Activated CD4-positive, alpha-beta T cell treated with anti-CD3 and anti-CD28 coated beads for 36 hours (primary cell): ENCODE data around the gene HPGD. TPM values are rescaled to one million over a fixed set of nuclear protein-coding genes. Genes with fewer than 3 reads are reported as not detected.
A peak's percentile ranks its signal among the peaks of the same experiment; 100 is the strongest.

Experiments
- ATAC-seq: fragments of 200-7000 bp; cut with Tn5 transposase; one replicate; pipeline ENCODE4 v1.10.0; 2021; ENCODE audit warnings: mild to moderate bottlenecking, moderate library complexity
- CTCF ChIA-PET: fragments of 350-600 bp; sonication (Branson Sonifier 250); formaldehyde crosslinking; loops from one replicate; lab custom pipeline; 2021; ENCODE audit warnings: antibody characterized with exemption; lab: Charles Lee
- POLR2A ChIA-PET: fragments of 350-600 bp; sonication (Branson Sonifier 250); formaldehyde crosslinking; loops from one replicate; lab custom pipeline; 2021; ENCODE audit warnings: antibody characterized with exemption, inconsistent platforms; lab: Charles Lee
- DNase-seq: peaks from one replicate; pipeline ENCODE4 v3.0.0-alpha.2; 2020
- H3K27ac Mint-ChIP-seq: one replicate; pipeline ENCODE4 v1.8.0; 2021; ENCODE audit warnings: mixed read lengths
- H3K27me3 Mint-ChIP-seq: one replicate; pipeline ENCODE4 v1.8.0; 2021; ENCODE audit warnings: mixed read lengths
- H3K36me3 Mint-ChIP-seq: one replicate; pipeline ENCODE4 v1.8.0; 2021; ENCODE audit warnings: low read depth, mixed read lengths
- H3K4me1 Mint-ChIP-seq: one replicate; pipeline ENCODE4 v1.8.0; 2021; ENCODE audit warnings: mixed read lengths
- H3K4me3 Mint-ChIP-seq: one replicate; pipeline ENCODE4 v1.8.0; 2021; ENCODE audit warnings: mild to moderate bottlenecking, moderate library complexity, mixed read lengths
- H3K9me3 Mint-ChIP-seq: one replicate; pipeline ENCODE4 v1.8.0; 2021; ENCODE audit warnings: low read depth, mixed read lengths
- intact Hi-C, 2 experiments: fragments of 100-400 bp; cut with DNase I in 1 of 2; cut with micrococcal nuclease in 1 of 2; formaldehyde crosslinking; loops; one replicate each; pipeline versions ENCODE4 v1.14.2 to v1.15.1; 2022 to 2024; cut with DNase I, micrococcal nuclease
- total RNA-seq, 2 experiments: library from RNA; stranded (reverse); gene quantifications; one replicate each; pipeline ENCODE4 v1.2.3, GENCODE V29; 2021

Gene HPGD
- total RNA-seq, 2 experiments from 2014 or later, result 1.6 to 2.5 TPM

DNA sequence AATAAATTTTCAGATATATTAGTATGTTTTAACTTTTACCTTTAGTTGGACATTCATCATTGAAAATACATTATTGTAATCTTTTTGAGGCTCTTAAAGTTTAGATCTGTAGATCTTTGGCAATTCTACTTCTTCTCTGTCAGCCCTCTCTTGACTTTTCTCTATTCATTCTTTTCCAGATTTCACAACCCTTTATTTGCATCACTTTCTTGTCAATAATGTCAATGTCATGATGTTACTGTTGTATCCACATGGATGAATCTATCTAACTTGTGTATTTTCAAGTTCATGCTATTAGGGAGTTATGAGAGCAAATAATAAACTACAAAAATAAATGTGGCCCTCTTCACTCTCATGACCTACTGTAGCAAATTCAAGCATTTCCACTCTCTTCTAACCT is 23.0 kb upstream of the HPGD start:
- Mint-ChIP-seq H3K9me3 (peaks cover 8% of the 10 kb centered on the region), H3K4me3 (no peak overlapping the region), H3K27me3 (no peaks in the 10 kb centered on the region), H3K36me3 (no peaks in the 10 kb centered on the region), H3K27ac (no peak overlapping the region), H3K4me1 (no peaks in the 10 kb centered on the region)
- no peak for DNase-seq
- ATAC-seq, result no peak
- intact Hi-C loops, result no loop called here
- ChIA-PET CTCF (no interaction called here), POLR2A (no interaction called here)

DNA sequence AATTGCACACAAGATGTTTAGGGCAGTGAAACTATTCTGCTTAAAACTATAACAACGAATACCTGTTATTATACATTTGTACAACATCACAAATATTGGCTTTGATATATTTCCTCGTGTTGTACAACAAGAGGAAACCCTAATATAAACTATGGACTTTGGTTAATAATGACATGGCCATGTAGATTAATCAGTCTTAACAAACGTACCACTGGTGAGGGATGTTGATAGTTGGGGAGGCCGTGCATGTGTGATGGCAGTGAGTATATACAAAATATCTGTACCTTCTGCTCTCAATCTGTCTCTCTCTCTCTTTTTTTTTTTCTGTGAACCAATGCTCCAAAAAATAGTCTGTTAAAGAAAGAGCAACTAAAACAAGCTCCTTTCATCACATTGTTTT is 22.2 kb upstream of the HPGD start:
- intact Hi-C loops, result no loop called here
- H3K36me3 Mint-ChIP-seq, result no peaks in the 10 kb centered on the region
- CTCF ChIA-PET, result no interaction called here
- POLR2A ChIA-PET, result no interaction called here
- no peak for ATAC-seq
- no peak for DNase-seq
- H3K27ac Mint-ChIP-seq, result no peak overlapping the region
- H3K9me3 Mint-ChIP-seq, result peaks cover 8% of the 10 kb centered on the region
- H3K4me3 Mint-ChIP-seq, result no peak overlapping the region
- no peaks in the 10 kb centered on the region for H3K4me1 Mint-ChIP-seq
- H3K27me3 Mint-ChIP-seq, result no peaks in the 10 kb centered on the region

- no peaks in the 10 kb centered on the region for H3K27me3 Mint-ChIP-seq
- no peak overlapping the region for H3K27ac Mint-ChIP-seq
- ATAC-seq (no peak), DNase-seq (no peak)
- CTCF ChIA-PET, result interaction anchor here (0.8 kb wide), 1 partner anchor 11 kb away, joined by 3 read pairs; no protein-coding TSS in a partner anchor
- no peaks in the 10 kb centered on the region for H3K4me1 Mint-ChIP-seq
- no peaks in the 10 kb centered on the region for H3K36me3 Mint-ChIP-seq
- H3K4me3 Mint-ChIP-seq, result no peak overlapping the region
- POLR2A ChIA-PET, result no interaction called here
- peaks cover 2% of the 10 kb centered on the region for H3K9me3 Mint-ChIP-seq
- intact Hi-C loops, result no loop called here
These were observed 17.9 kb upstream of the HPGD start for GRCh38 chr4:174540175-174540574.

DNA sequence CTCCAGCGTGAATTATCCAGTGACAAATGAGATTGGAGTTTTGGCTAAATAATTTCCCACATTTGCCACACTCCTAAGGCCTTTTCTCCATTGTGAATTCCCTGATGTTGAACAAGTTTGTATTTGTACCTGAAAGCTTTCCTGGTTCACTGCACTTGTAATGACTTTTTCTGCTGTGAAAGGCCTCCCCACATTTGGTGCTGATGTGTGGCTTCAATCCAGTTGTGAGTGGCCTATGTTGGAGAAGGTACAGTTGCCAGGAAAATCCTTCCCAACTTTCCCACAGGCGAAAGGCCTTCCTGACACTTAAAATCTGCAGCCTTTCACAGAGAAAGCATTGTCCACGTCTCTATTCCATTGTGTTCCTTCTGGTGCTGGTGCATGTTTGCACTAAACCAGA is 17.3 kb upstream of the HPGD start:
- CTCF ChIA-PET, result no interaction called here
- DNase-seq (no peak), ATAC-seq (no peak)
- no peak overlapping the region for H3K4me3 Mint-ChIP-seq
- no peak overlapping the region for H3K27ac Mint-ChIP-seq
- POLR2A ChIA-PET, result no interaction called here
- H3K27me3 Mint-ChIP-seq, result no peaks in the 10 kb centered on the region
- H3K36me3 Mint-ChIP-seq, result no peaks in the 10 kb centered on the region
- intact Hi-C loops, result no loop called here
- H3K9me3 Mint-ChIP-seq, result no peaks in the 10 kb centered on the region
- H3K4me1 Mint-ChIP-seq, result no peaks in the 10 kb centered on the region

DNA sequence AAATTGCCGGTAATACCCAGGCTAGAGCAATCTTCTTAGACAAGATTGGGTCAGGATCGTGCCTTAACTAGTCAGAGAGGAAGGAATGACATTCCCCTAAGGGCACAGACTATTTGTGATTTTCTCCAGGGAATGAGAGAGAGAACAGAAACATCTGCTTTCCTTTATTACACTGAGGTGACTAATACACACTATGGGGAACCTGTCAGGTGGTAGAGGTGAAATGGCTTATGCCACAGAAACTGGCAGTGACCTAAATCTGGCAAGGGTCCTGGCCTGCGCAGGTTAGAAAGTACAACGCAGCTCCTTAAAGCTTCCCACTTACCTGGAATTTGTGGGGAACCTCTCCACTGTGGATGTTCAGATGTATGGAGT is 16.6 kb upstream of the HPGD start:
- no peaks in the 10 kb centered on the region for H3K4me1 Mint-ChIP-seq
- no peak overlapping the region for H3K4me3 Mint-ChIP-seq
- CTCF ChIA-PET, result no interaction called here
- no peaks in the 10 kb centered on the region for H3K9me3 Mint-ChIP-seq
- no peaks in the 10 kb centered on the region for H3K27me3 Mint-ChIP-seq
- ATAC-seq, result no peak
- POLR2A ChIA-PET, result no interaction called here
- H3K27ac Mint-ChIP-seq, result no peak overlapping the region
- intact Hi-C loops, result no loop called here
- DNase-seq, result no peak
- H3K36me3 Mint-ChIP-seq, result no peaks in the 10 kb centered on the region

- Mint-ChIP-seq H3K4me3 (no peak overlapping the region), H3K4me1 (no peaks in the 10 kb centered on the region), H3K36me3 (no peaks in the 10 kb centered on the region), H3K27ac (no peak overlapping the region), H3K9me3 (no peaks in the 10 kb centered on the region), H3K27me3 (no peaks in the 10 kb centered on the region)
- ChIA-PET CTCF (no interaction called here), POLR2A (no interaction called here)
- ATAC-seq (peak; percentile 49), DNase-seq (peak; percentile 8)
- intact Hi-C loops, result no loop called here
These were observed 16.0 kb upstream of the HPGD start for GRCh38 chr4:174538123-174538875.

DNA sequence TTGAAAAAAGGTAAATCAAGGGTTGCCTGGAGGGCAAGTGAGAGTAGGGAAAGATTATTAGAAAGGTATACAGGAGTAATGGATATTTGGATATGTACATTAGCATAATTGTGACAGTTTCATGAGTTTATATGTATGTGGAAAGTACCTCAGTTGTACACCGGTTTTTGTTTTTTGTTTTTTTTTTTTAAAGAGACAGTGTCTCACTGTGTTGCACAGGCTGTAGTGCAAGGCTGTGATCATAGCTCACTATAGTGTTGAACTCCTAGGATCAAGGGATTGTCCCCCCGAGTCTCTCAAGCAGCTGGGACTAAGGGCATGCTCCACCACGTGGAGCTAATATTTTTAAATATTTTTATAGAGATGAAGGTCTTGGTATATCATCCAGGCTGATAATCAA is 15.3 kb upstream of the HPGD start:
- Mint-ChIP-seq H3K9me3 (no peaks in the 10 kb centered on the region), H3K4me3 (no peak overlapping the region), H3K36me3 (no peaks in the 10 kb centered on the region), H3K27me3 (no peaks in the 10 kb centered on the region), H3K27ac (no peak overlapping the region), H3K4me1 (no peaks in the 10 kb centered on the region)
- intact Hi-C loops, result no loop called here
- DNase-seq (no peak), ATAC-seq (no peak)
- CTCF ChIA-PET, result no interaction called here
- POLR2A ChIA-PET, result no interaction called here

- POLR2A ChIA-PET, result no interaction called here
- Mint-ChIP-seq H3K27me3 (peaks cover 4% of the 10 kb centered on the region), H3K36me3 (no peaks in the 10 kb centered on the region), H3K4me1 (no peaks in the 10 kb centered on the region), H3K27ac (no peak overlapping the region), H3K4me3 (no peak overlapping the region), H3K9me3 (no peaks in the 10 kb centered on the region)
- CTCF ChIA-PET, result no interaction called here
- intact Hi-C loops, result no loop called here
- DNase-seq (no peak), ATAC-seq (no peak)
These were observed 12.2 kb upstream of the HPGD start for GRCh38 chr4:174534461-174534860.

- intact Hi-C loops, result no loop called here
- no peaks in the 10 kb centered on the region for H3K4me1 Mint-ChIP-seq
These were observed 10.2 kb upstream of the HPGD start for GRCh38 chr4:174532445-174532844.

DNA sequence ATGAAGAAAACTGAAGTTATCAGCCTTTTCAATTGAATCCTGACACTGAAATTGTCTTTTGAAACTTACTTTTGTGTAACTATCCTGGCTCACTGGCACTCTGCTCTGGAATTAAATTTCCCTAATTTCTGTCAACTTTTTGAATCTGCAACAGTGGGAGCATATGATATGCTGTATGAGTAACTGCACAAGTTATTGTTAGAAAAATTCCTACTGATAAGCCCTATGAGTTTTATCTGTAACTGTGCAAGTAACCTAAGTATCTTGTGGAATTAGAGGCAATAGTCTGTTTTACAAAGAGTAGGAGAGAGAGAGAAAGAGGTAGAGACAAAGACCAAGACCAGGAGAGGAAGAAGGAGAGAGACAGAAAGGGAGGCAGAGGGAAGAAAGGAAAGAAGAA is 9.2 kb upstream of the HPGD start:
- intact Hi-C loops, result no loop called here
- POLR2A ChIA-PET, result no interaction called here

More at GRCh38 chr4:174532445-174532844, 10.2 kb upstream of the HPGD start:
- no peaks in the 10 kb centered on the region for H3K9me3 Mint-ChIP-seq
- DNase-seq, result no peak
- ChIA-PET CTCF (no interaction called here), POLR2A (no interaction called here)
- ATAC-seq, result no peak
- no peak overlapping the region for H3K27ac Mint-ChIP-seq
- H3K36me3 Mint-ChIP-seq, result no peaks in the 10 kb centered on the region
- no peak overlapping the region for H3K4me3 Mint-ChIP-seq
- H3K27me3 Mint-ChIP-seq, result peaks cover 9% of the 10 kb centered on the region

GRCh38 chr4:174528226-174528625 is 5.9 kb upstream of the HPGD start:
- Mint-ChIP-seq H3K36me3 (no peaks in the 10 kb centered on the region), H3K9me3 (no peaks in the 10 kb centered on the region), H3K27me3 (peaks cover 21% of the 10 kb centered on the region), H3K4me1 (peaks cover 5% of the 10 kb centered on the region), H3K27ac (no peak overlapping the region), H3K4me3 (no peak overlapping the region)
- DNase-seq (no peak), ATAC-seq (no peak)
- ChIA-PET POLR2A (no interaction called here), CTCF (no interaction called here)
- intact Hi-C loops, result loop anchor here in 1 of 2 experiments (10.0 kb wide), 1 partner anchor 313 kb away; no protein-coding TSS in a partner anchor

More for the DNA sequence above, 9.2 kb upstream of the HPGD start:
- Mint-ChIP-seq H3K9me3 (no peaks in the 10 kb centered on the region), H3K4me1 (no peaks in the 10 kb centered on the region), H3K27ac (no peak overlapping the region), H3K4me3 (no peak overlapping the region), H3K36me3 (no peaks in the 10 kb centered on the region), H3K27me3 (peaks cover 9% of the 10 kb centered on the region)
- ATAC-seq, result no peak
- DNase-seq, result no peak
- CTCF ChIA-PET, result no interaction called here

DNA sequence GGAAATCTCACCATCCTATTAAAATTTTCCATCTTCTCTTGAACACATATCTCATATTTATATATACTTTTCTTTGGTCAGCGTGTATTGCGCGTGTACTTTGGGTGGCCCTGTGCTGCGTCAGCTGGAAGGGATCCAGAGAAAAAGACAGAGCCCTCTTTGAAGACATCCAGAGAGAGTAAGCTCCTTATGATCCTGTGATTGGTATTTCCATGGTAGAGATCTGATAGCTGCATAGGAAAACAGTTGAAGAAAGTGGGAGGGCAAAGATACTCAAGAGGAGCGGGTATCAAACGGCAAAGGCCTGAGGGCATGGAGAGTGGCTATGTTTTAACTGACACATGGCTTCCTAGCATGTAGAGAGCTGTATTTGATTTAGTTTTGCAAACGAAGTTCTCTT is 4.4 kb upstream of the HPGD start:
- H3K9me3 Mint-ChIP-seq, result no peaks in the 10 kb centered on the region
- ATAC-seq, result no peak
- H3K27ac Mint-ChIP-seq, result no peak overlapping the region
- H3K4me1 Mint-ChIP-seq, result peaks cover 14% of the 10 kb centered on the region
- H3K27me3 Mint-ChIP-seq, result peaks cover 30% of the 10 kb centered on the region
- POLR2A ChIA-PET, result no interaction called here
- intact Hi-C loops, result loop anchor here in 1 of 2 experiments (10.0 kb wide), 1 partner anchor 312 kb away; no protein-coding TSS in a partner anchor
- no peaks in the 10 kb centered on the region for H3K36me3 Mint-ChIP-seq
- no peak overlapping the region for H3K4me3 Mint-ChIP-seq
- no peak for DNase-seq
- CTCF ChIA-PET, result interaction anchor here (0.7 kb wide), 1 partner anchor 122 kb away, joined by 4 read pairs; no protein-coding TSS in a partner anchor
